Measurements from ENCODE around the gene SALL4.
"Not testable (repeated sequence)": the region's sequence is repeated elsewhere in the genome, so short reads cannot be mapped to it uniquely, and the experiment has no call there.

Gene SALL4

GRCh38 chr20:51832276-51832675 is 30.0 kb upstream of the SALL4 start:
- ChIA-PET CTCF (no interaction called here), POLR2A (no interaction called here)
- no peak for TF ChIP-seq CTCF (IDR thresholded peaks at IDR 0.05; ENCODE audit: insufficient read depth, low read length, missing control alignments)
- no peak for DNase-seq (ENCODE audit: low read depth, low spot score)
- H3K4me3 ChIP-seq (ENCODE audit: low read depth, low read length): no peak overlapping the region

- no peak overlapping the region for H3K4me3 ChIP-seq (ENCODE audit: low read depth, low read length)
- no peak for TF ChIP-seq CTCF (IDR thresholded peaks at IDR 0.05; ENCODE audit: insufficient read depth, low read length, missing control alignments)
- ChIA-PET POLR2A (no interaction called here), CTCF (no interaction called here)
- peak; percentile 51 for DNase-seq (ENCODE audit: low read depth, low spot score)
Measured at GRCh38 chr20:51831866-51832265, 29.5 kb upstream of the SALL4 start.

- H3K4me3 ChIP-seq (ENCODE audit: low read depth, low read length): no peak overlapping the region
- no peak for TF ChIP-seq CTCF (IDR thresholded peaks at IDR 0.05; ENCODE audit: insufficient read depth, low read length, missing control alignments)
- POLR2A ChIA-PET: no interaction called here
- DNase-seq (ENCODE audit: low read depth, low spot score): no peak
- CTCF ChIA-PET: no interaction called here
Measured at GRCh38 chr20:51830538-51830937, 28.2 kb upstream of the SALL4 start.

GRCh38 chr20:51828762-51829161 is 26.4 kb upstream of the SALL4 start:
- CTCF ChIA-PET: no interaction called here
- no peak for TF ChIP-seq CTCF (IDR thresholded peaks at IDR 0.05; ENCODE audit: insufficient read depth, low read length, missing control alignments)
- no peak overlapping the region for H3K4me3 ChIP-seq (ENCODE audit: low read depth, low read length)
- DNase-seq (ENCODE audit: low read depth, low spot score): no peak
- POLR2A ChIA-PET: no interaction called here

GRCh38 chr20:51826372-51826771 is 24.1 kb upstream of the SALL4 start:
- CTCF ChIA-PET: no interaction called here
- POLR2A ChIA-PET: no interaction called here
- DNase-seq (ENCODE audit: low read depth, low spot score): no peak
- H3K4me3 ChIP-seq (ENCODE audit: low read depth, low read length): no peak overlapping the region
- no peak for TF ChIP-seq CTCF (IDR thresholded peaks at IDR 0.05; ENCODE audit: insufficient read depth, low read length, missing control alignments)

- TF ChIP-seq CTCF (IDR thresholded peaks at IDR 0.05; ENCODE audit: insufficient read depth, low read length, missing control alignments): no peak
- no peak for DNase-seq (ENCODE audit: low read depth, low spot score)
- POLR2A ChIA-PET: no interaction called here
- CTCF ChIA-PET: interaction anchor here (1.5 kb wide), 1 partner anchor 10 kb away, joined by 3 read pairs; no protein-coding TSS in a partner anchor
- no peak overlapping the region for H3K4me3 ChIP-seq (ENCODE audit: low read depth, low read length)
Measured at GRCh38 chr20:51818479-51819008, 16.2 kb upstream of the SALL4 start.

GRCh38 chr20:51816856-51817255 is 14.5 kb upstream of the SALL4 start:
- CTCF ChIA-PET: interaction anchor here (1.5 kb wide), 1 partner anchor 9 kb away, joined by 3 read pairs; no protein-coding TSS in a partner anchor
- POLR2A ChIA-PET; H3K4me3 ChIP-seq (ENCODE audit: low read depth, low read length); DNase-seq (ENCODE audit: low read depth, low spot score): not testable (repeated sequence)
